Fibroblast of lung (primary cell): ENCODE results near the gene AFMID.

ENCODE experiments used
- CTCF ChIP-seq, 2 donors: IDR thresholded peaks in 1 of 2; conservative IDR thresholded peaks in 1 of 2; 1 replicate in 1 of 2; 2 replicates in 1 of 2; pipeline ENCODE4 v1.5.1; 2011 to 2012; ENCODE audit warnings: low read length in 2 of 2, control low read depth in 1 of 2, inconsistent platforms in 1 of 2, low read depth in 1 of 2, mild to moderate bottlenecking in 1 of 2
- EZH2 ChIP-seq: IDR thresholded peaks from 2 replicates; pipeline ENCODE4 v1.5.1; 2012; ENCODE audit warnings: low read length, control low read depth, mild to moderate bottlenecking; ENCODE audit errors: missing control alignments

GRCh38 chr17:78138204-78139060 is 48.7 kb upstream of the AFMID start:
- TF ChIP-seq CTCF (conservative IDR thresholded peaks at IDR 0.05 in 1 of 2, IDR thresholded peaks at IDR 0.05 in 1 of 2; ENCODE audit: low read depth in 1 of 2, low read length in 2 of 2) (no peak), EZH2 (no peak)
